HG02678 (cell line): ENCODE data around the gene RBM22.

Experiments used
- ATAC-seq: cut with Tn5 transposase; IDR thresholded peaks from one replicate; pipeline ENCODE4 v1.9.1; 2021; ENCODE audit warnings: mild to moderate bottlenecking, moderate library complexity; ENCODE audit not compliant: unreplicated experiment

The RBM22 gene

DNA sequence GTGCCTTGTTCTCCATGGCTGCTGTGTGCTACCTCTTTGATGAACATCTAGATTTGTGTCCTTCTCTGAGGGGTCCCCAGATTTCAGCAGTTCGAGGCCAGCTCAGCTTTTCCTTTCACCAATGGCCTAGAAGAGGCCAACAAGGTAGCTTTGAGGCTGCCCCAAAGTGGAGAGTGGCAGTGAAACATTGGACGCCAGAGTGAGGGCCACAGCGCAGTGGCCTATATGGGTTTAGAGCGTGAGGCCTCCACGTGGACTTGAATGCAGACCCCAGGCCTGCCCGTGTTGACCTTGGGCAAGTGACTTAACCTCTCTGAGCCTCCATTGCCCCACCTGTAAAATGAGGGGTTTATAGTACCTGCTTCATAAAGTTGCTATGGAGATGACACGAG, 28.0 kb downstream of the RBM22 start:
- ATAC-seq: no peak

DNA sequence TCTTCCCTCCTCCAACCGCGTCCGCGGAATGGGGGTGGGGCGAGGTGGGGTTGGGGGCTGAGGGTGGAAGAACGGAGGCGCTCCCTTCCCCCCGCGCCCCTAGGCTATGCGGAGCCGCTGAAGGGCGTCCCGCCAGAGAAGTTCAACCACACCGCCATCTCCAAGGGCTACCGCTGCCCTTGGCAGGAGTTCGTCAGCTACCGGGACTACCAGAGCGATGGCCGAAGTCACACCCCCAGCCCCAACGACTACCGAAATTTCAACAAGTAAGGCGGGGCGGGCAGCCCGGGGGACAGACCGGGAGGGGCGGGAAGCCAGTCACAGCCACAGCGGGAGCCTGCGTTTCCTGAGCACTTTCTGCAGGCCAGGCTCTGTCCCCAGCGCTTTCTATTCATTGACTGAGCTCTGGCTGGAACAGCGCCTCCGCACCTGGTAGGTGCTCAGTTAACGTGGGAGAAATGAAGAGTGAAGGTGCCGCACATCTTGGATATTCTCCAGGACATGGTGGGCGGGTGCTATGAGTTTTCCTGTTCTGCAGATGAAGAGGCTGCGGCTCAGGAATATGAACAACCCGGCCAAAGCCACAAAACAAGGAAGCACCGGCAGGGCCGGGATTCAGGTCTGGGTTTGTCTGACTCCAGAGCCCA, 28.5 kb downstream of the RBM22 start:
- no peak for ATAC-seq

DNA sequence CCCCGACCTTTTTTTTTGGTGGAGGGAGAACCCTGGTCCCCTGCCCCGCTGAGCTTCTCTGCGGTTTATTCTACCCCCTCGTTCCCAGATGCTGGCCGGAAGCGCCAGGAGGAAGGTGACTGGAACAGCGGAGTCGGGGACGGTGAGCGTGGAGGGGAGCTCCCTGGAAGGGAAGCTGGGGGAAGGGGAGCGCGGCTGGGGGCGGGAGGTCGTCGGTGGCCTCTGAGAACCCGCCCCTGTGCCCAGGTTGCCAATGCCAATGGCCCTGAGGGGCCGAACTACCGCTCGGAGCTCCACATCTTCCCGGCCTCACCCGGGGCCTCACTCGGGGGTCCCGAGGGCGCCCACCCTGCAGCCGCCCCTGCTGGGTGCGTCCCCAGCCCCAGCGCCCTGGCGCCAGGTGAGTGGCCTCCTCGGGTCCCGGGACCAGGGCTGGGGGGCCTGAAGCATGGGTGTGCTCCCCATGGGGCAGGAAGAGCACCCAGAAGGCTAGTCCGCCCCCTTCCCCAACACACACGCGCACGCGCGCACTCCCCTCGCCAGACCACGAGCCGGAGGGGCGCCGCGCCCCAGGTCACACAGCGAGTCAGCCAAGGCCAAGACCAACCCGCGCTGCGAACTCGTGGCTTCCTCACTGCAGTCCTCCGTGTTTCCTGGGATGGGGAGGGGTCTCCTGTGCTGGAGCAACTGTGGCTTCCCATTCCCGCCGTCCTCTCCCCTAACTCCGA, 29.2 kb downstream of the RBM22 start:
- ATAC-seq: no peak

DNA sequence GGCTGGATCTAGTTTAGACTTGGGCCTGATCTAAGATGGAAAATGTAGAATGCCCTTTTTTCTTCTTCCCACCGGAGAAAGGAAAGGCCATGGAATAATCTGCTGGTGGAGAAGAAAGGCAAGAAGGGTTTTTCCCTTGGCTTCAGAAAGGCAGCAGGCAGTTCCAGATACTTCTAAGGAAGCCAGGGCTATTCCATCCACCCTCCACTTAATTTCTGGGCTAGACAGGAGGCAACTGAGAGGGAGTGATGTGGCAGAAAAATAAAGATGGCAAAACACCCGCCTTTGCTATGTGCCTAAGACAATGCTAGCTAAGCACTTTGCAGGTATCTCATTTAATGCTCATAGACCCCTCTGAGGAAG, 29.9 kb downstream of the RBM22 start:
- no peak for ATAC-seq

DNA sequence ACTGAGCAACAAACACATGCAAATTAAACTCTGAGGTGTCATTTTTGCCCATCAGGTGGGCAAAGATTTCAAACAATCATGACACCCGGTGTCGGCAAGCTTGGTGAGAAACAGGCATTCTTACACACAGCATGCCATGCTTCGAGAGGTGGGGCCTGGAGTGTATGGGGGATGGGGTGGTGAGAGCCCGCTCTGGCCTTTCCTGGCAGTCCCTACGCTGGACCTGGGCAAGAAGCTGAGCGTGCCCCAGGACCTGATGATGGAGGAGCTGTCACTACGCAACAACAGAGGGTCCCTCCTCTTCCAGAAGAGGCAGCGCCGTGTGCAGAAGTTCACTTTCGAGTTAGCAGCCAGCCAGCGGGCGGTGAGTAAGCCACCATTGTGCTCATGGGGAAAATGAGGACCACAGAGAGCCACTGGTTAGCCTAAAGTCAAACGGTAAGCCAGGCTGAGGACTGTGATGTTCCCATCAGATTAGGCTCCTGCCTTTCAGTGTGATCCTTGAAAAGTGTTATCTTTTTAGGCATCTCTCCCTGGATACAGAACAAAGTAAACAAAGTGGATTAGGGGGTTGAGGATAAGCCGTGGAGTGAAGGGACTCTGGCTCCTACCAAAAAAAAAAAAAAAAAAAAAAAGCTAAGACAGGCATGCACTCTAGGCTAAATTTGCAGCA, 30.5 kb downstream of the RBM22 start:
- no peak for ATAC-seq

DNA sequence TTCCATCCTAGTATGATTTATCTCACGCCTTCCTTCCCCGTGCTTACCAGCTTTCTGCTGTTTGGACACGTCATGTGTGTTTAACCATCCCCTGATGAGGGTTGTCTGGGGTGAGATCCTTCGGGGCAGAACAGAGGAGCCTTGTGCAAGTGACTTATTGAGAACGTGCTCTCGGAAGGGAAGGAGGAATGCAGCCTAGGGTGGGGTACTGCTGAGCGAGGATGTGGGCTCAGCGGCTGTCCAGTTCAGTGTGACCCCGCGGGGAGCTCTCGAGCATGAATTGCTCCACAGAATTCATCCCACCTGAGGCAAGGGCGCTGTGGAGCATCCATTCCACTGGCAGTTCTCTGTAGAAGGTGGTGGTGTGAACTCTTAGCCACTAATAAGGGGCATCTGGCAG, 35.8 kb downstream of the RBM22 start:
- ATAC-seq: no peak

DNA sequence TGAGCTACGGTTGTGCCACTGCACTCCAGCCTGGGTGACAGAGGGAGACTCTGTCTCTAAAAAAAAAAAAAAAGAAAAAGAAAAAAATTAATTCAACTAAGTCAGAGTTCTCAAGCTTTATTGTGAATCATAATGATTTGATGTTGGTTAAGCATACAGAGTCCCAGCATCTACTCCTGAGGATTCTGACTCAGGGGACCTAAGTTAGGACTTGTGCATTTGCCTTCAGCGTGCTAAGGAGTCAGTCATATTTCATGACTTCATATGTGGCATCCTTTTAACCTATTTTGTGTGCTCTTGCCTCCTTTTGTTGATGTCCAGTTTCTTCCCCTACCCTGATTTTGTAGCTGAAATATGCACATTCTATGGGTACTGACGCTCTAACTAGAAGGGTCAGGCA, 36.9 kb downstream of the RBM22 start:
- ATAC-seq: no peak

DNA sequence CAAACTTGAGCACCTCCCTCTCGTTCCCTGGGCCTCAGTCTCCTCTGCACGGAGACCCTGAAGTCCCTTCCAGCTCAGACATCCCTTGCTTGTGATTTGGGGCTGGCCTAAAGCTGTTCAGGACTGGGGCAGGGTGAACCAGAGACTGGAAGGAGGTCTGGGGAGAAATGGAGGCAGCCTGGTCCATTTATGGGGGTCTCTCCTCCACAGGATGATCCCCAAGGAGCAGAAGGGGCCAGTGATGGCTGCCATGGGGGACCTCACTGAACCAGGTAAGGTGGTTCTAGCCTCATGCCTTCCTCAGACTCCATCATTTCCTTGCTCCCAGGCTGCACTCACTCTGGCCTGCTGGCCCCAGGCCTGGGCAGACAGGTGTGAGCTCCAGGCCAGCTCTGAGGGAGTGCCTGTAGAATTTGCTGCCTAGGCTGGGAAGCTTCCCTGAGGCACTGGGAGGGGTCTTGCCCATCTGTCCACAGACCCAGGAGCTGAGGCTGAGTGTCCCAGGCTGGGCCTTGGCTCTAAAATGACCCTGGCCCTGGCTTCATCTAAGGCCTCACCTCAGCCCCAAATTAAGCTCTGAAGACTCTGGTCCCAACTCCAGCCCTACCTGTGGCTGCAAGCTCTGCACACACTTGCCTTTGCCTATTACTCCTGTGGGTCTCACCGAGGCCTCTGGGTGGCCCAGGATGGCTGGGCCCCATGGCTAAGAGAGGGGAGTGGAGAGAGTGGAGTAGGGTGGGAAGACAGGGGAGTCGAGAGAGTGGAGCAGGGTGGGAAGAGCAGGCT, 37.9 kb downstream of the RBM22 start:
- no peak for ATAC-seq

DNA sequence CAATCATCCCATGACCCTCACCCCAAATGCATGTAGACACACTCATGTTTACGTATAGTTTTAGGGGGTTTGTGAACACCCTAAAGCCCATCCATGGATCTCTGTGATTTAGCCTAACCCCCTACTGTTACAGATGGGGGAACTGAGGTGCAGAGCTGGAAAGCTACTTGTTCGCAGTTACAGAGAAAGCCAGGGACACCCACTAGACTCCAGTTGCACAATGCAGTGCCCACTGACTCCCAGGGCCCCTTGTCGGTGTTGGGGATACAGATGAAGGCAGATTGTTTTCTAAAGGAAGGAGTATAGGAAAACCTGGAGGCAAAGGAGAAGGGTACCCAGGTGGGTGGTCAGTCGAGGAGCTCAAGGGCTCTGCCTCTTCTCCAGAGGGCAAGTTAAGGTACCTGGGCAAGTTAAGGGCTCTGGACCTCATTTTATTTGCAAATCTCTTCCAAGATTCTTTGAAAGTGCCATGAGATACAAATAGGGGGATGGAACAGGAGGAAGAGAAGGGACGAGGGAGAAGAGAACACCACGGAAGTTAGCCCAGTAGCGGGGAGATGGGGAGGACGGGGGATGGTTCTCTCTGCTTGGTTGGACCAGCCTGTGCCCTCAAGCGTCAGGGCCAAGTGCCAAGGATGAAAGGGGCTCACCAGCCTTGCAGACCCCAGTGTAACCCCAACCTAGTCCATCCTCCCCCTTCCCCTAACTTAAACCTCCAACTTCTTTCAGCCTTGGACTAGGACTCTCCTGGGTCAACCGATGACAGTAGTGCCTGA, 38.9 kb downstream of the RBM22 start:
- ATAC-seq: no peak

DNA sequence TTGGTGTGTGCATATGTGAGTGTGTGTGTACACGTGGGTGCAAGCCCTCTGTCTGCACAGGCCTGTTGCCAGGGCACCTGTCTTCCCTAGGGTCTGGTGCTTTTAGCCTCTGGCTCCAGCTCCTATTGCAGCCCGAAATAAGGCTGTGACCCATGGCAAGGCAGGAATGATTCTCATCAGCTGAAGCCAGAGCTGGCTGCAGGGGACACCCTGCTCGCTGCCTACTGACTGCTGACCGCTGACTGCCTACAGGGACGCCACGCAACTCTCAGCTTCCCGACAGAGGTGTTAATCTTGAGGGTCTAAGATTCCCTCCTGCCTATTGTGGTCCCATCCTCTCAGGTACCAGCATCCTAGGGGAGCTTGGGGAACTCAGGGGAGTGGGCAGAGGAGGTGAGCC, 39.8 kb downstream of the RBM22 start, which contains the start of gene MYOZ3:
MYOZ3 (plus strand) TSS at position 166 of the 400 bp plus-strand sequence. CDS start 1,691 bp downstream, outside the sequence.
- no peak for ATAC-seq

DNA sequence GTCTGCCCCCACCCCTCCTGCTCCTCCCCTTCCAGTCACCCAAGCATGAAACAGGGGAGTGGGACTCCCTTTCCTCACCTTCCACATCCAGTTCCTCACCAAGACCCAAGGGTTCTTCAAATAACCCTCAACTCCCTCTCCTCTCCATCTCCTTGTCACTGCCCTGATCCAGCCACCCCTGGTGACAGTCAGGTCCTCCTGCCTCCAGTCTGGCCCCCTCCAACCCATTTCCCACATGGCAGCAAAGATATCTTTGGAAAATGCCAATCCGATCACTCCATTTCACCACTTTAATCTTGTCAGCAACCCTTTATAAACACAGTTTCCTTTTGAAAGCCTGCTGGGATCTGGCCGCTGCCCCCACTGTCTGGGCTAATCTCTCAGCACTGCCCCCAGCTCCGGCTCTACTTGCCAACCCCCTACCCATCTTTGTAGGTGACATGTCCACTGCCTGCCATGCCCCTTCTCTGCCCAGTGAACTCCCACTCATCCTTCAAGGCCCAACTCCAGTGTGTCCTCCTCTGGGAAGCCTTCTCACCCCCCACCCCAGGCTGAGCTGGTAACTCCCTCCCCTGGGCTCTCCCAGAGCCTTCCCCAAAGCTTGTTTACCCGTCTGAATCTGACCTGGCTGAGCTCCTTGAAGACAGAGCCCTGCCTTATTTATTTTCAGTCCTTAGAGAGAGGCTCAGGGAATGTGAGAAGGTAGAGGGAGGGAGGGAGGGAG, 40.6 kb downstream of the RBM22 start:
- ATAC-seq: no peak

DNA sequence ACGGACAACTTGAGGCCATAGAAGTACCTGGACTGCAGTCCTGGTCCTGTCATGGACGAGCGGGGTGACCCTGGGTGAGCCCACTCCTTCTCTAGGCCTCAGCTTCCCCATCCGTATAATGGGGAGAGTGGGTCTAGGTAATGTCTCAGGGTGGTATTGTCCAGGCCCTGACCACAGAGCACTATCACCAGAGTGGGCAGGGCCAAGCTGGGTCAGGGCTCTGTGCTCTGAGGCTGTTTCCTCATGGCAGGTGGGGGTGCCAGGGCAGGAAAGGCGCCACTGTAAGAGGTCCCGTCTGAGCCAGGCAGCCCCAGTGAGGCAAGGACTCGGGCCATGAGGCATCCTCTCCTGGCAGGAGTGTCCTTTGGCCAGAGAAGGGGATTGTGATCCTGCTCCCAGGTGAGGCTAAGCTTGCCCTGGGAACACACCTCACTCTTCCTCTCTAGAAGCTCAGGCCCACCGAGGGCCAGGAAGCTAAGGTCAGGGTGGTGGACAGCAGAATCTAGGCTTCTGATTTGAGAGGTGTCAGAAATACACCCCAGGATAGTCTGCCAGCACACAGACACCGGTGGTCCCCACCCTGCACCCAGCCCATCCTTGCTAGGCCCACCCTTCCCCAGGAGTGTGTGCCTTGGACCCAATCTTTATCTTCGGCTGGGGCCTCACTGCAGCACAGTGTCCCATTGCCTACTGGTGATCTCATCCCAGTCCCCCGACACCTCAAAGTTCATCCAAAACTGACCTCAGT, 41.3 kb downstream of the RBM22 start:
- no peak for ATAC-seq

DNA sequence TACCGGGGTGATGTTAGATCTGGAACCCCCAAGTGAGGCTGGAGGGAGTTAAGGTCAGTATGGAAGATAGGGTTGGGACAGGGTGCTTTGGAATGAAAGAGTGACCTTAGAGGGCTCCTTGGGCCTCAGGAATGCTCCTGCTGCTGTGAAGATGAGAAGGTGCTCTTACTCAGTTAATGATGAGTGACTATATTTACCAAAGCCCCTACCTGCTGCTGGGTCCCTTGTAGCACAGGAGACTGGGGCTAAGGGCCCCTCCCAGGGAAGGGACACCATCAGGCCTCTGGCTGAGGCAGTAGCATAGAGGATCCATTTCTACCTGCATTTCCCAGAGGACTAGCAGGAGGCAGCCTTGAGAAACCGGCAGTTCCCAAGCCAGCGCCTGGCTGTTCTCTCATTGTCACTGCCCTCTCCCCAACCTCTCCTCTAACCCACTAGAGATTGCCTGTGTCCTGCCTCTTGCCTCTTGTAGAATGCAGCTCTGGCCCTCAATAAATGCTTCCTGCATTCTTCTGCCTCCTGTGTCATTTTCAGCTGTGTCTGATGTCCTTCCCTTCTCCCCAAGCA, 42.1 kb downstream of the RBM22 start:
- no peak for ATAC-seq

DNA sequence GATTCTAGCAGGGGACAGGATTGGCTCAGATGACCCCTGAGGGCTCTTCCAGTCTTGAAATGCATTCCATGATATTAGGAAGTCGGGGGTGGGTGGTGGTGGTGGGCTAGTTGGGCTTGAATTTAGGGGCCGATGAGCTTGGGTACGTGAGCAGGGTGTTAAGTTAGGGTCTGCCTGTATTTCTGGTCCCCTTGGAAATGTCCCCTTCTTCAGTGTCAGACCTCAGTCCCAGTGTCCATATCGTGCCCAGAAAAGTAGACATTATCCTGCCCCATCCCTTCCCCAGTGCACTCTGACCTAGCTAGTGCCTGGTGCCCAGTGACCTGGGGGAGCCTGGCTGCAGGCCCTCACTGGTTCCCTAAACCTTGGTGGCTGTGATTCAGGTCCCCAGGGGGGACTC, 42.7 kb downstream of the RBM22 start:
- no peak for ATAC-seq

DNA sequence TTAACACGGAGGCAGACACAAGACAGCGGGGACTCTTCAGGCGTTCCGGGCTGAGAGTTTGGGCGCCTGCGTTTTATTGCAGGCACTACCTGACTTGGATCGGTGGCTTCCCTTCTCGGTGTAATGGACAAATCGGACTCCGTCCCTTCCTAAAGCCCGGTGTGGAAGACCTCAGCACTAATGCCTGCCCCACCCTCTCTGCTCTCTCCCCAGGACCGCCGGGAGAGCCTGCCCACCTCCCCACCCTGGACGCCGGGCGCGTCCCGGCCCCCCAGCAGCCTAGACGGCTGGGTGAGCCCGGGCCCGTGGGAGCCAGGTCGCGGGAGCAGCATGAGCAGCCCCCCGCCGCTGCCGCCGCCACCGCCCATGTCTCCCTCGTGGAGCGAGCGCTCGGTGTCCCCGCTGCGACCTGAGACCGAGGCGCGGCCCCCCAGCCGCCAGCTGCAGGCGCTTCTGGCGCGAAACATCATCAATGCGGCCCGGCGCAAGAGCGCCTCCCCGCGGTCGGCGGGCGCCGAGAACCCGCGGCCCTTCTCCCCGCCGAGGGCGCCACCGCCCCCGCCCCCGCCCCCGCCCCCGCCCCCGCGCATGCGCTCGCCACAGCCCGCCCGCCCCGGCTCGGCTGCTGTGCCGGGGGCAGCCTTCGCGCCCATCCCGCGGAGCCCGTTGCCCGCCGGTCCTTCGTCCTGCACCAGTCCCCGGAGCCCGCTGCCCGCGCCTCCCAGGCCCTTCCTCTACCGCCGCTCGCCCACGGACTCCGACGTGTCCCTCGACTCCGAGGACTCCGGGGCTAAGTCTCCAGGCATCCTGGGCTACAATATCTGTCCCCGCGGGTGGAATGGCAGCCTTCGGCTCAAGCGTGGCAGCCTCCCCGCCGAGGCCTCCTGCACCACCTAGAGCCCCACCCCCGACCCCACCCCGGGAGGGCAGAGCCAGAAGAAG, 44.4 kb downstream of the RBM22 start:
- ATAC-seq: peak; percentile 75

DNA sequence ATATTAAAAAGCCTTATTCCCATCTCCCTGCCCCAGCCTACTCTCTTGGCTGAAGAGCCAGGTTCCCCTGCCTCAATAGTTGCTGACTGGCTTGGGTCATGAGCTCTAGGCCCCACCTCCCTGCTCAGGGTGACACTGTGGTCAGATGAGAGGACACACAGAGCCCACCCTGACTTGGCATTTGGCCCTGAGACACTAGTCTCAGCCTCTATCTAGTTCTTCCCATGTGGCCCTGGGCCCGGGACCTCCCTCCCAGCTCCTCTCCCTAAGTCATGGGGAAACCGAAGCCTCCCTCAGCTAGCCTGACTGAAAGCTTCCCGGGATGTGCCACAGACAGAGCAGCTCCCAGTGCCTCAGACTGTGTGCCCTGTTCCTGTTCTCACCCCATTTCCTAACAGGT, 45.6 kb downstream of the RBM22 start:
- ATAC-seq: no peak

DNA sequence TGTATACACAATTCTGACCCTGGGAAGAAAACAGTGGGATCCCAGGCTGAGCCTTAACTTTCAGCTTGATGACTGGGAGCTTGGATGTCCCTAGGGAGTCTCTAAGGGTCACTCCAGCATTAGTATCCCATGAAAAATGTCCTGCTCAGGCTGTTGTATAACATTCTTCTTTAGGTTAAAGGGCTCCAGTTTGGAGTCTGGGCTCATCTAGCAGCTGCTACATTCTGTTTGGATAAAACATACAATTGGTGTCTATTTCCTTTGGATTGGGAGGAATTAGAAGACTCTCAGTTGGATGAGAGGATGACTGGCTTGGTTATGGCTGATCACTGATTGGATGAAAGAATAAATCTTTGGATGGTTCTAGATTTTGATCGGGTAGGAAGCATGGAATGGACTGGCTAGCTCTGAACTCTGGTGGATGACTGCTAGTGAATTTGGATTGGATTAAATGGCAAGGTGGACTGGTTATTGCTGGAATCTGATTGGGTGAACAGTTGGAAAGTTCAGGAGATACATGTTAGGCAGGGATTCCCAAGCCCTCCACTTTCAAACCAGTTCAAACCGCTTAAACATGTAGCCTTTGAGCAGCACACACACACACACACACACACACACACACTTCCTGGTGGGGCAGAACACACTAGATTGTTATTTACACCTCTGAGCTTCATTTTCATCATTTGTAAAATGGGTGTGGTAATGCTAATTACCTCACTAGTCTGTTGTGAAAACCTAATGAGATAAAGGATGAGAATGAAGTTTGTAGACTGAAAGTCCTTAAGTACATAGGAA, 46.9 kb downstream of the RBM22 start:
- no peak for ATAC-seq
